ENCODE data around the gene CAMK1.
A peak's percentile ranks its signal among the peaks of the same experiment; 100 is the strongest.

Gene CAMK1

GRCh38 chr3:9806137-9806536, 36.4 kb upstream of the CAMK1 start:
- H3K9me3 ChIP-seq = no peaks in the 10 kb centered on the region
- in situ Hi-C loops (cut with MboI; ENCODE audit: low sequenced_read_pairs) = no loop called here
- no peak for DNase-seq (ENCODE audit: low spot score in 2 of 2)
- peaks cover 77% of the 10 kb centered on the region for H3K36me3 ChIP-seq (replicated peaks)
- H3K4me3 ChIP-seq = no peak overlapping the region
- H3K4me1 ChIP-seq = no peaks in the 10 kb centered on the region
- H3K27me3 ChIP-seq (ENCODE audit: low read depth) = no peaks in the 10 kb centered on the region

DNA sequence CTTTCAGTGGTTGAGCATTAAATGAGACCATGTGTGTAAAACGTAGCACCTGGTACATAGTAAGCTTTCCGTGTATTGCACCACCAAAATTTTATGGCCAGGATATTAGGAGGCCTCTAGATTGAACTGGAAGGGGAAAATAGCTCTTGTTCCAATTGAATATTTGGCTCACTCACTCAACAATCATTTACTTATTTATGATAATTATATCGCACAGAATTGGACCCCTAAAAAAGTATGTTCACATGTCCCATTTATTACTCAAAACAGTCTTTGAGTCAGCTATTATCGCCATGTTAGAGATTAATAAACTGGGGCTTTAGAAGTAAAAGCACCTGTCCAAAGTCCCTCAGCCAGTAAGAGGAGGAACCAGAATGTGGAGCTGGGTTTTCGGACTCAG, 35.2 kb upstream of the CAMK1 start:
- Histone ChIP-seq H3K4me1 (no peaks in the 10 kb centered on the region), H3K9me3 (no peaks in the 10 kb centered on the region), H3K27me3 (ENCODE audit: low read depth) (no peaks in the 10 kb centered on the region), H3K4me3 (no peak overlapping the region), H3K36me3 (replicated peaks) (peaks cover 80% of the 10 kb centered on the region)
- in situ Hi-C loops (cut with MboI; ENCODE audit: low sequenced_read_pairs) = no loop called here
- DNase-seq (ENCODE audit: low spot score in 2 of 2) = no peak

GRCh38 chr3:9803494-9803893, 33.7 kb upstream of the CAMK1 start:
- no peaks in the 10 kb centered on the region for H3K27me3 ChIP-seq (ENCODE audit: low read depth)
- H3K4me3 ChIP-seq = no peak overlapping the region
- in situ Hi-C loops (cut with MboI; ENCODE audit: low sequenced_read_pairs) = no loop called here
- no peaks in the 10 kb centered on the region for H3K4me1 ChIP-seq
- no peaks in the 10 kb centered on the region for H3K9me3 ChIP-seq
- H3K36me3 ChIP-seq (replicated peaks) = peaks cover 84% of the 10 kb centered on the region
- DNase-seq (ENCODE audit: low spot score in 2 of 2) = no peak

- H3K4me1 ChIP-seq = no peaks in the 10 kb centered on the region
- H3K9me3 ChIP-seq = no peaks in the 10 kb centered on the region; the same call in 1 of the 2 replicates
- peaks cover 88% of the 10 kb centered on the region for H3K36me3 ChIP-seq (replicated peaks)
- DNase-seq (ENCODE audit: low spot score in 2 of 2) = no peak
- in situ Hi-C loops (cut with MboI; ENCODE audit: low sequenced_read_pairs) = no loop called here
- H3K27me3 ChIP-seq (ENCODE audit: low read depth) = no peaks in the 10 kb centered on the region
- no peak overlapping the region for H3K4me3 ChIP-seq
Measured at GRCh38 chr3:9800529-9800928, 30.8 kb upstream of the CAMK1 start.

GRCh38 chr3:9797196-9797945, 27.6 kb upstream of the CAMK1 start:
- no peak for DNase-seq (ENCODE audit: low spot score in 2 of 2)
- Histone ChIP-seq H3K27me3 (ENCODE audit: low read depth) (no peaks in the 10 kb centered on the region), H3K4me1 (peaks cover 4% of the 10 kb centered on the region), H3K4me3 (no peak overlapping the region), H3K36me3 (replicated peaks) (peaks cover 69% of the 10 kb centered on the region), H3K9me3 (no peaks in the 10 kb centered on the region; the same call in 1 of the 2 replicates)
- in situ Hi-C loops (cut with MboI; ENCODE audit: low sequenced_read_pairs) = no loop called here

DNA sequence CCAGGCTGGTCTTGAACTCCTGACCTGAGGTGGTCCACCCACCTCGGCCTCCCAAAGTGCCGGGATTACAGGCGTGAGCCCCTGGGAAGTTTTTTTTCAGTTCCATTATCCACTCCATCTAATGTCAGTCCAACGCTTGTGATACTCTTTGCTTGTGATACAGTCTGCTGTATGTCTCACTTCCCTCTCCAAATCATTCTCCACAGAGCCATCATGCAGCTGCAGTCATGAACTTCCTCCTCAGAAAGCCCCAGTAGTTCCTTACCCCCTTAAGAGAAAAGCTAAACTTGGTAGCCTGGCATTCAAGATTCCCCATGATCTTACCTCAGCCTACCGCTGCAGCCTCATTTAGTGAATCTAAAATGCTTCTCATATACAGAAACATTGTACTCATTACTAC, 25.5 kb upstream of the CAMK1 start:
- Histone ChIP-seq H3K27me3 (ENCODE audit: low read depth) (no peaks in the 10 kb centered on the region), H3K4me1 (peaks cover 4% of the 10 kb centered on the region), H3K4me3 (no peak overlapping the region), H3K9me3 (no peaks in the 10 kb centered on the region; the same call in 1 of the 2 replicates), H3K36me3 (replicated peaks) (peaks cover 53% of the 10 kb centered on the region)
- in situ Hi-C loops (cut with MboI; ENCODE audit: low sequenced_read_pairs) = no loop called here
- no peak for DNase-seq (ENCODE audit: low spot score in 2 of 2)

- Histone ChIP-seq H3K9me3 (no peaks in the 10 kb centered on the region; the same call in 1 of the 2 replicates), H3K36me3 (replicated peaks) (peaks cover 51% of the 10 kb centered on the region), H3K4me3 (no peak overlapping the region; the same call in 1 of the 2 replicates), H3K4me1 (peaks cover 4% of the 10 kb centered on the region), H3K27me3 (ENCODE audit: low read depth) (no peaks in the 10 kb centered on the region)
- in situ Hi-C loops (cut with MboI; ENCODE audit: low sequenced_read_pairs) = no loop called here
- no peak for DNase-seq (ENCODE audit: low spot score in 2 of 2)
Measured at GRCh38 chr3:9794400-9794799, 24.7 kb upstream of the CAMK1 start.

- in situ Hi-C loops (cut with MboI; ENCODE audit: low sequenced_read_pairs) = no loop called here
- Histone ChIP-seq H3K4me3 (peak overlapping the region; percentile 98), H3K36me3 (replicated peaks) (peaks cover 46% of the 10 kb centered on the region), H3K4me1 (peaks cover 4% of the 10 kb centered on the region), H3K9me3 (no peaks in the 10 kb centered on the region; the same call in 1 of the 2 replicates), H3K27me3 (ENCODE audit: low read depth) (no peaks in the 10 kb centered on the region)
- peak in 1 of 2 experiments; percentile 39 for DNase-seq (ENCODE audit: low spot score in 2 of 2)
Measured at GRCh38 chr3:9793161-9793781, 23.5 kb upstream of the CAMK1 start.

GRCh38 chr3:9792405-9793160, 22.8 kb upstream of the CAMK1 start, which contains the start of the genes ARPC4 and TADA3:
Gene ARPC4, plus strand, starts transcription at chr3:9793082. Its CDS starts 40 bp downstream, at chr3:9793122.
Gene TADA3, minus strand, starts transcription at chr3:9792473. Its CDS starts 1,007 bp downstream, at chr3:9791466.
- H3K9me3 ChIP-seq = no peaks in the 10 kb centered on the region; the same call in 1 of the 2 replicates
- H3K27me3 ChIP-seq (ENCODE audit: low read depth) = no peaks in the 10 kb centered on the region
- in situ Hi-C loops (cut with MboI; ENCODE audit: low sequenced_read_pairs) = no loop called here
- peaks cover 4% of the 10 kb centered on the region for H3K4me1 ChIP-seq
- peaks cover 40% of the 10 kb centered on the region for H3K36me3 ChIP-seq (replicated peaks)
- peak; percentile 87 to 93 for DNase-seq (ENCODE audit: low spot score in 2 of 2)
- H3K4me3 ChIP-seq = peak within 1 kb of the TSS; percentile 98

GRCh38 chr3:9791790-9792404, 22.1 kb upstream of the CAMK1 start:
- no peaks in the 10 kb centered on the region; the same call in 1 of the 2 replicates for H3K9me3 ChIP-seq
- peaks cover 37% of the 10 kb centered on the region for H3K36me3 ChIP-seq (replicated peaks)
- in situ Hi-C loops (cut with MboI; ENCODE audit: low sequenced_read_pairs) = no loop called here
- H3K4me1 ChIP-seq = peaks cover 4% of the 10 kb centered on the region
- no peak for DNase-seq (ENCODE audit: low spot score in 2 of 2)
- no peaks in the 10 kb centered on the region for H3K27me3 ChIP-seq (ENCODE audit: low read depth)
- H3K4me3 ChIP-seq = peak overlapping the region; percentile 98

DNA sequence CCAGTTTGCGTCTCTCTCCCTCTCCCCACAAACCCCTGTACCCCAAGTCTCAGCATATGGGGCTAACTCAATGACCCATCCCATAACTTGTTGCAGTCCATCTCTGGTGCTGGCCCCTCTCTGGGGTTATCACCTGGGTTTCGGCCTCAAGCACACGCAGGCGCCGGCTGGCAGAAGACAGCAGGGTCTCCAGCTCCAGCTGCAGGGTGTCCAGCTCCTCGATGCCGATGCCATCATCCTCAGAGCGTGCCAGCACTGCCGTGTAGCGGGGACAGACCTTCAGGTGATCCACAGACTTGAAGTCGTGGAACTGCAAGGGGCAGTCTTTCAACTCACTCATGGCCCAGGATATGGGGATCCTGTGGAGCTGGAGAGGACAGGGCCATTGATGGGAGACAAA, 21.4 kb upstream of the CAMK1 start:
- peaks cover 4% of the 10 kb centered on the region for H3K4me1 ChIP-seq
- H3K9me3 ChIP-seq = no peaks in the 10 kb centered on the region
- peaks cover 40% of the 10 kb centered on the region for H3K36me3 ChIP-seq (replicated peaks)
- in situ Hi-C loops (cut with MboI; ENCODE audit: low sequenced_read_pairs) = no loop called here
- no peaks in the 10 kb centered on the region for H3K27me3 ChIP-seq (ENCODE audit: low read depth)
- H3K4me3 ChIP-seq = no peak overlapping the region
- DNase-seq (ENCODE audit: low spot score in 2 of 2) = no peak

DNA sequence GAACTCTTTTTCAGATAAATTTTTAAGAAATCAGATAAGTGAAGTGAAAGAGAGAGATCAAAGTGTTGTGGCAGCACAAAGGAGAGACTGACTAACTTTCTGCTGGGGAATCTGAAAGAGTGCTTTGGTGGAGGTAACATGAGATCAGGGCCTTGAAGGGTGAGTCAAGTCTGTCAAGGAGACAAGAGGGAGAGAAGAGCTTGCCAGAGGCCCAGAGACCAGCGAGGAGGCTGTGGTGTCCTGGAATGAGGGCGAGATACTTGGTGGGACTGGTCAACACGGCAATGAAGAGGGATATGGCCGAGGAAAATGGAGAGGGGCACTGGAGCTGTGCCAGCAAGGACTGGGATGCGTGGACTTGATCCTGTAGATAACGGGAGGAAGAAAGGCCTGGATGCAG, 18.0 kb upstream of the CAMK1 start:
- H3K4me1 ChIP-seq = no peaks in the 10 kb centered on the region; the same call in none of the 2 replicates
- H3K4me3 ChIP-seq = no peak overlapping the region
- in situ Hi-C loops (cut with MboI; ENCODE audit: low sequenced_read_pairs) = no loop called here
- H3K36me3 ChIP-seq (replicated peaks) = peaks cover 43% of the 10 kb centered on the region
- DNase-seq (ENCODE audit: low spot score in 2 of 2) = no peak
- no peaks in the 10 kb centered on the region for H3K27me3 ChIP-seq (ENCODE audit: low read depth)
- no peaks in the 10 kb centered on the region for H3K9me3 ChIP-seq
